HCT116 (cell line): Measurements from ENCODE around the gene C1orf21. TPM values are rescaled to one million over a fixed set of nuclear protein-coding genes. Genes with fewer than 3 reads are reported as not detected.

Experiments
- ATAC-seq: fragments of 200-7000 bp; cut with Tn5 transposase; 2 replicates; pipeline ENCODE4 v1.9.1; 2020; ENCODE audit warnings: mild to moderate bottlenecking, moderate library complexity
- BruUV-seq: library from RNA; stranded (reverse); fragments of 400-500 nt; replicated peaks from 2 replicates; lab custom pipeline; 2021; lab: Mats Ljungman, UMichigan
- CTCF ChIA-PET: fragments of 300-600 bp; sonication (Branson Sonifier 250); formaldehyde crosslinking; loops from one replicate; lab custom pipeline; 2021; ENCODE audit warnings: antibody characterized with exemption; lab: Charles Lee
- POLR2A ChIA-PET: fragments of 300-600, 350-600 bp; sonication (Branson Sonifier 250); formaldehyde crosslinking; loops from one replicate; lab custom pipeline; 2021; ENCODE audit warnings: antibody characterized with exemption; lab: Charles Lee
- RAD21 ChIA-PET, 2 experiments: fragments of 300-600 bp; sonication (Branson Sonifier 250); formaldehyde crosslinking; loops; one replicate each; lab custom pipeline; 2023; ENCODE audit warnings: low total read pairs in 2 of 2; ENCODE audit not compliant: uncharacterized antibody in 2 of 2, unreplicated experiment in 2 of 2, low non-redundant PET in 1 of 2; lab: Charles Lee
- DNase-seq: peaks from one replicate; pipeline ENCODE4 v3.0.0-alpha.2; 2010; ENCODE audit warnings: low read depth, low spot score
- H2AFZ ChIP-seq: fragments of 200-600 bp; shearing (Covaris generic), sonication (generic); 2 replicates; pipeline ENCODE4 v1.6.1; 2017; ENCODE audit warnings: low read depth, mixed run types, mixed read lengths, antibody characterized with exemption, low read length; ENCODE audit not compliant: poor library complexity, severe bottlenecking
- H3K27ac ChIP-seq: 2 replicates; pipeline ENCODE4 v1.5.1; 2012; ENCODE audit warnings: low read depth, low read length
- H3K27me3 ChIP-seq: fragments of 200-600 bp; sonication (generic); 2 replicates; pipeline ENCODE4 v1.6.1; 2016; ENCODE audit warnings: mixed run types, low read length, mixed read lengths; ENCODE audit not compliant: insufficient read depth
- H3K36me3 ChIP-seq, 2 experiments: fragments of 200-500 bp in 1 of 2; fragments of 200-600 bp in 1 of 2; sonication (Bioruptor generic) in 1 of 2; sonication (generic) in 1 of 2; 2 replicates each; pipeline versions ENCODE4 v1.5.1 to v1.6.1; 2014 to 2016; ENCODE audit warnings: low read length in 2 of 2, inconsistent platforms in 1 of 2, mixed read lengths in 1 of 2, mixed run types in 1 of 2; ENCODE audit not compliant: insufficient read depth in 2 of 2, control insufficient read depth in 1 of 2
- H3K4me1 ChIP-seq, 2 experiments: fragments of 200-600 bp in 1 of 2; sonication (generic) in 1 of 2; 2 replicates each; pipeline versions ENCODE4 v1.5.1 to v1.6.1; 2012 to 2017; ENCODE audit warnings: low read length in 2 of 2, inconsistent platforms in 1 of 2, mild to moderate bottlenecking in 1 of 2, mixed read lengths in 1 of 2, mixed run types in 1 of 2, moderate library complexity in 1 of 2; ENCODE audit not compliant: insufficient read depth in 2 of 2, control insufficient read depth in 1 of 2
- H3K4me2 ChIP-seq: fragments of 200-600 bp; sonication (generic); 2 replicates; pipeline ENCODE4 v1.6.1; 2017; ENCODE audit warnings: mixed run types, low read length, mixed read lengths
- H3K4me3 ChIP-seq, 2 experiments: fragments of 200-600 bp in 1 of 2; sonication (generic) in 1 of 2; replicated peaks in 1 of 2; 2 replicates each; pipeline ENCODE4 v1.5.1; 2011 to 2016; ENCODE audit warnings: low read length in 2 of 2, control low read depth in 1 of 2, low read depth in 1 of 2, mild to moderate bottlenecking in 1 of 2, mixed read lengths in 1 of 2, mixed run types in 1 of 2
- H3K79me2 ChIP-seq: fragments of 200-600 bp; sonication (generic); 2 replicates; pipeline ENCODE4 v1.6.1; 2017; ENCODE audit warnings: mild to moderate bottlenecking, mixed run types, low read length, moderate library complexity, mixed read lengths; ENCODE audit not compliant: insufficient read depth
- H3K9ac ChIP-seq: fragments of 200-600 bp; sonication (generic); 2 replicates; pipeline ENCODE4 v1.6.1; 2016; ENCODE audit warnings: low read length, mixed read lengths
- H3K9me2 ChIP-seq: fragments of 200-600 bp; sonication (generic), shearing (Covaris generic); 2 replicates; pipeline ENCODE4 v1.6.1; 2017; ENCODE audit warnings: mixed run types, mild to moderate bottlenecking, moderate library complexity; ENCODE audit not compliant: insufficient read depth
- H3K9me3 ChIP-seq, 2 experiments: fragments of 200-500 bp in 1 of 2; fragments of 200-600 bp in 1 of 2; sonication (Bioruptor generic) in 1 of 2; sonication (generic) in 1 of 2; 2 replicates each; pipeline ENCODE4 v1.6.1; 2014 to 2017; ENCODE audit warnings: low read length in 2 of 2, mixed read lengths in 2 of 2, inconsistent platforms in 1 of 2, low read depth in 1 of 2, mild to moderate bottlenecking in 1 of 2, mixed run types in 1 of 2, moderate library complexity in 1 of 2; ENCODE audit not compliant: control insufficient read depth in 1 of 2, insufficient read depth in 1 of 2
- H4K20me1 ChIP-seq: fragments of 200-600 bp; sonication (generic), shearing (Covaris generic); 2 replicates; pipeline ENCODE4 v1.6.1; 2017; ENCODE audit warnings: mixed run types, mild to moderate bottlenecking, moderate library complexity; ENCODE audit not compliant: insufficient read depth
- EZH2phosphoT487 ChIP-seq: fragments of 200-600 bp; IDR thresholded peaks from 2 replicates; pipeline ENCODE4 v1.6.1; 2018; ENCODE audit warnings: antibody characterized with exemption, borderline replicate concordance
- FOSL1 ChIP-seq: IDR thresholded peaks from 2 replicates; pipeline ENCODE4 v1.6.1; 2012; ENCODE audit warnings: low read depth
- POLR2A ChIP-seq: IDR thresholded peaks from 2 replicates; pipeline ENCODE4 v1.7.0; 2011; ENCODE audit warnings: borderline replicate concordance; ENCODE audit not compliant: insufficient read depth, insufficient read length; ENCODE audit errors: extremely low read depth
- POLR2AphosphoS5 ChIP-seq: IDR thresholded peaks from 2 replicates; pipeline ENCODE4 v1.6.1; 2011; ENCODE audit warnings: mild to moderate bottlenecking, low read depth, low read length, moderate library complexity
- intact Hi-C: fragments of 100-400 bp; cut with micrococcal nuclease; formaldehyde crosslinking; loops from 2 replicates; pipeline ENCODE4 v1.10.0; 2022
- total RNA-seq: library from RNA; stranded (reverse); gene quantifications from one replicate; pipeline ENCODE4 v1.2.1, GENCODE V29; 2021; ENCODE audit not compliant: unreplicated experiment
- TF ChIP-seq, protein P1 (sequence below), 3 experiments: fragments of 200-600 bp in 1 of 3; sonication (generic) in 1 of 3; IDR thresholded peaks in 2 of 3; conservative IDR thresholded peaks in 1 of 3; 2 replicates each; pipeline ENCODE4 v1.5.1; 2012 to 2017; ENCODE audit warnings: low read depth in 2 of 3, low read length in 2 of 3, antibody characterized with exemption in 1 of 3, borderline replicate concordance in 1 of 3, control low read depth in 1 of 3, mild to moderate bottlenecking in 1 of 3, mixed read lengths in 1 of 3, mixed run types in 1 of 3, moderate library complexity in 1 of 3; ENCODE audit not compliant: insufficient read depth in 1 of 3

The C1orf21 gene
- total RNA-seq, 1 experiment from 2014 or later = 8.9 TPM

DNA sequence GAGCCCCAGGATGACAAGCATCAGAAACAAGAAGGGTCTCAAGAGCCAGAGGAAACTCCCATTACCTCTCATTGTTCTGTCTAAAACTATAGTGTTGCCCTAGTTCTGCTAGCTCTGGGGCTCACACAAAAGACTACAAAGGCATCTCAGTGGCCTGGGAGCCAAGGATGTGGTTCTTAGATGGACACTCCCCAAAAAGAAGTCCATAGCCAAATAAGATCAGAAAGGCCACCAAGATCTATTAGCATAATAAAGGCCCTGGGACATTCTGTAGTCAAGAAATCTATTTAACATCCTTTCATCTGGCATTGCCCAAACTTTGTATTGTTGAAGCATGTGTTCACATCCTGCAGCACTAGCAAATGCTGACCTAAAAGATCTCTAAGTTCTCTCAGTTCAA is 268.4 kb downstream of the C1orf21 start:
- intact Hi-C loops = no loop called here
- Histone ChIP-seq H3K4me2 (no peak overlapping the region), H3K9me3 (no peaks in the 10 kb centered on the region; a peak in 1 of 4 replicates), H3K9me2 (no peaks in the 10 kb centered on the region), H3K27ac (no peak overlapping the region), H3K36me3 (no peaks in the 10 kb centered on the region), H3K27me3 (no peaks in the 10 kb centered on the region), H3K9ac (no peak overlapping the region), H2AFZ (no peak overlapping the region), H3K4me1 (no peaks in the 10 kb centered on the region), H4K20me1 (no peaks in the 10 kb centered on the region), H3K79me2 (no peaks in the 10 kb centered on the region), H3K4me3 (no peak overlapping the region)
- TF ChIP-seq, protein P1, sequence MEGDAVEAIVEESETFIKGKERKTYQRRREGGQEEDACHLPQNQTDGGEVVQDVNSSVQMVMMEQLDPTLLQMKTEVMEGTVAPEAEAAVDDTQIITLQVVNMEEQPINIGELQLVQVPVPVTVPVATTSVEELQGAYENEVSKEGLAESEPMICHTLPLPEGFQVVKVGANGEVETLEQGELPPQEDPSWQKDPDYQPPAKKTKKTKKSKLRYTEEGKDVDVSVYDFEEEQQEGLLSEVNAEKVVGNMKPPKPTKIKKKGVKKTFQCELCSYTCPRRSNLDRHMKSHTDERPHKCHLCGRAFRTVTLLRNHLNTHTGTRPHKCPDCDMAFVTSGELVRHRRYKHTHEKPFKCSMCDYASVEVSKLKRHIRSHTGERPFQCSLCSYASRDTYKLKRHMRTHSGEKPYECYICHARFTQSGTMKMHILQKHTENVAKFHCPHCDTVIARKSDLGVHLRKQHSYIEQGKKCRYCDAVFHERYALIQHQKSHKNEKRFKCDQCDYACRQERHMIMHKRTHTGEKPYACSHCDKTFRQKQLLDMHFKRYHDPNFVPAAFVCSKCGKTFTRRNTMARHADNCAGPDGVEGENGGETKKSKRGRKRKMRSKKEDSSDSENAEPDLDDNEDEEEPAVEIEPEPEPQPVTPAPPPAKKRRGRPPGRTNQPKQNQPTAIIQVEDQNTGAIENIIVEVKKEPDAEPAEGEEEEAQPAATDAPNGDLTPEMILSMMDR (IDR thresholded peaks at IDR 0.05 in 2 of 3, conservative IDR thresholded peaks at IDR 0.05 in 1 of 3; ENCODE audit: borderline replicate concordance in 1 of 3, insufficient read depth in 1 of 3, low read depth in 2 of 3, low read length in 2 of 3) = no peak
- no peak for TF ChIP-seq EZH2phosphoT487
- RAD21 ChIA-PET = no interaction called here
- ATAC-seq (no peak), DNase-seq (no peak)
- POLR2A ChIA-PET = no interaction called here
- CTCF ChIA-PET = interaction anchor here (2.5 kb wide), 1 partner anchor 9 kb away, joined by 12 read pairs; no protein-coding TSS in a partner anchor
- no TSS peak for BruUV-seq

DNA sequence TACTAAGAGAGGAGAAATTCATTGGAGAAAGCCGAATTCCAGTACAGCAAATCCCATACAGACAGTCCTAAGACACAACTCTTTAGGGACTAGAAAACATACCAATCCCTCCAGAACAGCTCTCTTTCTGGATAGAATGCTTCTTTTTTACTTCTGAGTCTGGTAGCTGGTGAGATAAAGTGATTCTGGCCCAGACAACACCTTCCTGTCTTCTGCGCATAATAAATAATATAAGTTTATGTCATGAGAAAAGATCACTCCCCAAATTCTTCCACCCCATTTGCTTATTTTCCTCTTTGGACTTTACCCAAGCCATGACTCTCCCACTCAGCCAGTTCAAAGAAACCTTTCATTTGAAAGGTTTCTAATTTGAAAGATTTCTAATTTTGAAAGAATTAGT is 269.4 kb downstream of the C1orf21 start:
- intact Hi-C loops = no loop called here
- ChIA-PET POLR2A (no interaction called here), RAD21 (no interaction called here), CTCF (interaction anchor here (2.5 kb wide), 1 partner anchor 8 kb away, joined by 12 read pairs; no protein-coding TSS in a partner anchor)
- ATAC-seq = no peak
- H3K9me3 ChIP-seq = no peaks in the 10 kb centered on the region; a peak in 1 of 4 replicates
- no peaks in the 10 kb centered on the region for H3K27me3 ChIP-seq
- TF ChIP-seq FOSL1 = no peak
- TF ChIP-seq POLR2AphosphoS5 = no peak
- no peak for TF ChIP-seq POLR2A
- H3K4me1 ChIP-seq = no peaks in the 10 kb centered on the region
- H3K9me2 ChIP-seq = no peaks in the 10 kb centered on the region
- no TSS peak for BruUV-seq
- H3K9ac ChIP-seq = no peak overlapping the region
- H3K79me2 ChIP-seq = no peaks in the 10 kb centered on the region
- no peak overlapping the region for H3K4me2 ChIP-seq
- H3K36me3 ChIP-seq = no peaks in the 10 kb centered on the region
- no peak overlapping the region for H3K27ac ChIP-seq
- no peak for DNase-seq
- H2AFZ ChIP-seq = no peak overlapping the region
- no peaks in the 10 kb centered on the region for H4K20me1 ChIP-seq
- no peak overlapping the region for H3K4me3 ChIP-seq
